A673 (cell line): ENCODE results near the gene TRRAP.

Experiments used
- CTCF ChIP-seq: fragments of 300-800, 200-600 bp; sonication (generic); conservative IDR thresholded peaks from 2 replicates; pipeline ENCODE4 v1.5.1; 2017; ENCODE audit warnings: low read depth, mild to moderate bottlenecking, antibody characterized with exemption, low read length, moderate library complexity, mixed read lengths
- EZH2 ChIP-seq: fragments of 200-600 bp; sonication (generic); IDR thresholded peaks from 2 replicates; pipeline ENCODE4 v1.6.1; 2017; ENCODE audit warnings: borderline replicate concordance, low read depth, mild to moderate bottlenecking, mixed read lengths, antibody characterized with exemption, low read length; ENCODE audit not compliant: poor library complexity, severe bottlenecking

- no peak for TF ChIP-seq CTCF
- no peak for TF ChIP-seq EZH2
These were observed 129.9 kb downstream of the TRRAP start for GRCh38 chr7:99008181-99008631.
